ENCODE measurements around the gene TNFSF8.

GRCh38 chr9:114924327-114924726 lies 6.1 kb downstream of the TNFSF8 start:
- no peak for TF ChIP-seq CTCF (IDR thresholded peaks at IDR 0.05)
- no peak for TF ChIP-seq POLR2A (IDR thresholded peaks at IDR 0.05)

All from prostate gland (tissue), 2 donors.